Smooth muscle cell (in vitro differentiated cells): Measurements from ENCODE around the gene PIGQ. TPM values are rescaled to one million over a fixed set of nuclear protein-coding genes. Genes with fewer than 3 reads are reported as not detected.
A peak's percentile ranks its signal among the peaks of the same experiment; 100 is the strongest.

Experiments
- DNase-seq: peaks from one replicate; lab custom pipeline; 2025; ENCODE audit not compliant: unreplicated experiment; lab: John Stamatoyannopoulos, UW
- H2AFZ ChIP-seq: fragments of 200-600 bp; sonication (generic); 2 replicates; pipeline ENCODE4 v1.6.0; 2016; ENCODE audit warnings: antibody characterized with exemption, low read depth, mild to moderate bottlenecking
- H3F3A ChIP-seq: fragments of 200-600 bp; sonication (generic); 2 replicates; pipeline ENCODE4 v1.6.0; 2017; ENCODE audit warnings: antibody characterized with exemption, low read depth
- H3K27ac ChIP-seq: fragments of 200-600 bp; sonication (generic); 2 replicates; pipeline ENCODE4 v1.5.1; 2016; ENCODE audit warnings: low read depth, mild to moderate bottlenecking
- H3K27me3 ChIP-seq: fragments of 200-600 bp; sonication (generic); 2 replicates; pipeline ENCODE4 v1.6.1; 2016; ENCODE audit warnings: low read depth, mild to moderate bottlenecking
- H3K36me3 ChIP-seq: fragments of 200-600 bp; sonication (generic); 2 replicates; pipeline ENCODE4 v1.5.1; 2016; ENCODE audit warnings: low read depth
- H3K4me1 ChIP-seq: fragments of 200-600 bp; sonication (generic); 2 replicates; pipeline ENCODE4 v1.5.1; 2016; ENCODE audit warnings: low read depth
- H3K4me2 ChIP-seq: fragments of 200-600 bp; sonication (generic); 2 replicates; pipeline ENCODE4 v1.6.0; 2016; ENCODE audit warnings: mild to moderate bottlenecking
- H3K4me3 ChIP-seq: fragments of 200-600 bp; sonication (generic); 2 replicates; pipeline ENCODE4 v1.5.1; 2016; ENCODE audit warnings: mild to moderate bottlenecking
- H3K79me2 ChIP-seq: fragments of 200-600 bp; sonication (generic); 2 replicates; pipeline ENCODE4 v1.6.0; 2016; ENCODE audit warnings: low read depth, mild to moderate bottlenecking
- H3K9ac ChIP-seq: fragments of 200-600 bp; sonication (generic); 2 replicates; pipeline ENCODE4 v1.6.0; 2016; ENCODE audit warnings: low read depth
- H3K9me3 ChIP-seq: fragments of 200-600 bp; sonication (generic); replicated peaks from 2 replicates; pipeline ENCODE4 v1.5.1; 2016; ENCODE audit warnings: low read depth
- H4K20me1 ChIP-seq: fragments of 200-600 bp; sonication (generic); 2 replicates; pipeline ENCODE4 v1.6.0; 2016; ENCODE audit warnings: low read depth
- CTCF ChIP-seq: fragments of 200-600 bp; sonication (generic); IDR thresholded peaks from 2 replicates; pipeline ENCODE4 v1.5.1; 2017; ENCODE audit warnings: borderline replicate concordance, mild to moderate bottlenecking, antibody characterized with exemption; ENCODE audit not compliant: insufficient read depth, poor library complexity, severe bottlenecking
- WGBS: methylation state at CpG from one replicate; pipeline ENCODE4 v1.1.7; 2016; ENCODE audit warnings: low lambda C conversion rate; 5-methylcytosine and 5-hydroxymethylcytosine counted together
- polyA plus RNA-seq: library from polyadenylated mRNA; unstranded; fragments of >200 nt; fragmentation: Nextera tagmentation; extraction: Ambion mirVana; gene quantifications from 2 replicates; pipeline ENCODE4 v1.2.1, GENCODE V29; 2016
- total RNA-seq: library from RNA; depleted of rRNA; stranded (reverse); fragments of >200 nt; gene quantifications from 2 replicates; pipeline ENCODE4 v1.2.3, GENCODE V29; 2014

The PIGQ gene
- total and polyA plus RNA-seq, 2 experiments from 2014 or later: 21.0 to 45.7 TPM

GRCh38 chr16:588639-588888 lies 18.8 kb downstream of the PIGQ start:
- no peak for DNase-seq
- Histone ChIP-seq H3K4me1 (peaks cover 6% of the 10 kb centered on the region), H3K27ac (peak overlapping the region; percentile 97), H3K79me2 (peaks cover 34% of the 10 kb centered on the region), H3K4me3 (peak overlapping the region; percentile 93), H3K36me3 (no peaks in the 10 kb centered on the region), H3K9ac (peak overlapping the region; percentile 97), H2AFZ (peak overlapping the region; percentile 94), H3K9me3 (no peaks in the 10 kb centered on the region), H4K20me1 (peaks cover 33% of the 10 kb centered on the region), H3K4me2 (peak overlapping the region; percentile 84), H3K27me3 (no peaks in the 10 kb centered on the region), H3F3A (no peaks in the 10 kb centered on the region)
- WGBS: under 1% methylated on average over 16 of the region's 21 CpGs
- TF ChIP-seq CTCF: no peak

- Histone ChIP-seq H3K4me3 (peak overlapping the region; percentile 93), H3F3A (no peaks in the 10 kb centered on the region), H3K79me2 (peaks cover 39% of the 10 kb centered on the region), H3K9me3 (no peaks in the 10 kb centered on the region), H2AFZ (peak overlapping the region; percentile 94), H3K9ac (peak overlapping the region; percentile 97), H3K4me1 (peaks cover 6% of the 10 kb centered on the region), H4K20me1 (peaks cover 38% of the 10 kb centered on the region), H3K27me3 (no peaks in the 10 kb centered on the region), H3K27ac (peak overlapping the region; percentile 97), H3K36me3 (no peaks in the 10 kb centered on the region), H3K4me2 (peak overlapping the region; percentile 84)
- peak; percentile 100 for DNase-seq
- TF ChIP-seq CTCF: no peak
- under 1% methylated on average over 97 of the region's 107 CpGs for WGBS
Observed at GRCh38 chr16:588889-589657, 19.3 kb downstream of the PIGQ start.

GRCh38 chr16:589658-590187 lies 20.0 kb downstream of the PIGQ start, which contains the start of gene RAB40C:
RAB40C (plus strand) TSS chr16:590066; CDS start chr16:590292, 226 bp downstream.
- Histone ChIP-seq H3K36me3 (no peaks in the 10 kb centered on the region), H4K20me1 (peaks cover 44% of the 10 kb centered on the region), H3K79me2 (peaks cover 46% of the 10 kb centered on the region), H3K4me1 (peaks cover 6% of the 10 kb centered on the region), H3K9ac (peak within 1 kb of the TSS; percentile 97), H3K4me2 (peak within 1 kb of the TSS; percentile 93), H3F3A (no peaks in the 10 kb centered on the region), H3K4me3 (peak within 1 kb of the TSS; percentile 94), H2AFZ (peak within 1 kb of the TSS; percentile 94), H3K27me3 (no peaks in the 10 kb centered on the region), H3K27ac (peak within 1 kb of the TSS; percentile 97), H3K9me3 (no peaks in the 10 kb centered on the region)
- whole genome bisulfite sequencing: under 1% methylated on average over 21 of the region's 67 CpGs
- peak; percentile 100 for DNase-seq
- no peak for TF ChIP-seq CTCF
